SK-N-SH (cell line): Measurements from ENCODE around the gene SERPINA1. TPM values are rescaled to one million over a fixed set of nuclear protein-coding genes. Genes with fewer than 3 reads are reported as not detected.

Experiments
- CTCF ChIA-PET: fragments of 300-600, 350-600 bp; formaldehyde crosslinking; extraction: SDS; loops from one replicate; lab custom pipeline; 2021; lab: Yijun Ruan, JAX
- POLR2A ChIA-PET: fragments of 350-600 bp; sonication (Branson Sonifier 250); formaldehyde crosslinking; extraction: SDS; loops from one replicate; lab custom pipeline; 2020; ENCODE audit warnings: antibody characterized with exemption, inconsistent platforms; lab: Yijun Ruan, JAX
- DNase-seq: peaks from one replicate; pipeline ENCODE4 v3.0.0; 2012
- H2AFZ ChIP-seq: fragments of 200-600 bp; sonication (generic); 2 replicates; pipeline ENCODE4 v1.8.1; 2016; ENCODE audit warnings: antibody characterized with exemption, mild to moderate bottlenecking, low read depth
- H3F3A ChIP-seq: fragments of 200-600 bp; sonication (generic); replicated peaks from 2 replicates; pipeline ENCODE3; 2016; ENCODE audit warnings: antibody characterized with exemption, mild to moderate bottlenecking; ENCODE audit not compliant: insufficient read depth
- H3K27ac ChIP-seq, 2 experiments: fragments of 200-500 bp in 1 of 2; fragments of 200-600 bp in 1 of 2; sonication (Bioruptor generic) in 1 of 2; sonication (generic), shearing (Covaris generic) in 1 of 2; 2 replicates each; pipeline versions ENCODE4 v1.5.1 to v1.6.1; 2014 to 2016; ENCODE audit warnings: low read depth in 2 of 2, inconsistent platforms in 1 of 2, low read length in 1 of 2, mild to moderate bottlenecking in 1 of 2, mixed read lengths in 1 of 2
- H3K27me3 ChIP-seq: fragments of 200-600 bp; sonication (generic), shearing (Covaris generic); 2 replicates; pipeline ENCODE4 v1.6.1; 2016; ENCODE audit warnings: mixed run types; ENCODE audit not compliant: insufficient read depth
- H3K36me3 ChIP-seq, 2 experiments: fragments of 200-500 bp in 1 of 2; fragments of 200-600 bp in 1 of 2; sonication (Bioruptor generic) in 1 of 2; sonication (generic) in 1 of 2; replicated peaks in 1 of 2; 2 replicates each; pipeline versions ENCODE3 to v1.5.1; 2014 to 2016; ENCODE audit warnings: low read length in 1 of 2, mild to moderate bottlenecking in 1 of 2; ENCODE audit not compliant: insufficient read depth in 2 of 2, control insufficient read depth in 1 of 2
- H3K4me1 ChIP-seq, 2 experiments: fragments of 200-500 bp in 1 of 2; fragments of 200-600 bp in 1 of 2; sonication (Bioruptor generic) in 1 of 2; sonication (generic), shearing (Covaris generic) in 1 of 2; 2 replicates each; pipeline versions ENCODE4 v1.5.1 to v1.6.1; 2014 to 2016; ENCODE audit warnings: low read depth in 1 of 2, low read length in 1 of 2, mixed run types in 1 of 2; ENCODE audit not compliant: insufficient read depth in 2 of 2, control insufficient read depth in 1 of 2
- H3K4me2 ChIP-seq: fragments of 200-600 bp; sonication (generic), shearing (Covaris generic); 2 replicates; pipeline ENCODE4 v1.6.1; 2017; ENCODE audit warnings: mixed run types
- H3K4me3 ChIP-seq, 2 experiments: fragments of 200-500 bp in 1 of 2; fragments of 200-600 bp in 1 of 2; sonication (Bioruptor generic) in 1 of 2; sonication (generic), shearing (Covaris generic) in 1 of 2; 2 replicates each; pipeline versions ENCODE4 v1.5.1 to v1.8.1; 2014 to 2016; ENCODE audit warnings: low read depth in 2 of 2, inconsistent platforms in 1 of 2, low read length in 1 of 2, mild to moderate bottlenecking in 1 of 2, mixed read lengths in 1 of 2, moderate library complexity in 1 of 2
- H3K79me2 ChIP-seq: fragments of 200-600 bp; sonication (generic); 2 replicates; pipeline ENCODE4 v1.8.1; 2017; ENCODE audit warnings: mild to moderate bottlenecking; ENCODE audit not compliant: insufficient read depth
- H3K9ac ChIP-seq: fragments of 200-600 bp; sonication (generic); 2 replicates; pipeline ENCODE4 v1.6.1; 2017; ENCODE audit warnings: mixed run types
- H3K9me2 ChIP-seq: fragments of 200-600 bp; sonication (generic); 2 replicates; pipeline ENCODE4 v1.6.1; 2017; ENCODE audit warnings: mixed run types
- H3K9me3 ChIP-seq: fragments of 200-600 bp; sonication (generic); 2 replicates; pipeline ENCODE4 v1.6.1; 2017; ENCODE audit warnings: mixed run types, mild to moderate bottlenecking, moderate library complexity
- H4K20me1 ChIP-seq: fragments of 200-600 bp; sonication (generic); 2 replicates; pipeline ENCODE4 v1.6.1; 2017; ENCODE audit warnings: mild to moderate bottlenecking, mixed run types; ENCODE audit not compliant: insufficient read depth
- CHD2 ChIP-seq: fragments of 150-350 bp; IDR thresholded peaks from 2 replicates; pipeline ENCODE4 v1.6.1; 2018; ENCODE audit warnings: low read length; ENCODE audit not compliant: partially characterized antibody
- FOXM1 ChIP-seq: IDR thresholded peaks from 2 replicates; pipeline ENCODE4 v1.4.0; 2012; ENCODE audit warnings: low read depth, mild to moderate bottlenecking
- GABPA ChIP-seq: IDR thresholded peaks from 2 replicates; pipeline ENCODE4 v1.4.0; 2012; ENCODE audit warnings: low read depth, mild to moderate bottlenecking
- RFX5 ChIP-seq: IDR thresholded peaks from 2 replicates; pipeline ENCODE4 v1.6.1; 2012; ENCODE audit warnings: mild to moderate bottlenecking, improper control_type of control experiment, low read length
- SIN3A ChIP-seq: IDR thresholded peaks from 2 replicates; pipeline ENCODE4 v1.6.1; 2012; ENCODE audit warnings: low read depth, mild to moderate bottlenecking, low read length, moderate library complexity, borderline replicate concordance
- WGBS: methylation state at CpG from one replicate; pipeline ENCODE4 v1.1.6; 2017; ENCODE audit warnings: low lambda C conversion rate; 5-methylcytosine and 5-hydroxymethylcytosine counted together
- polyA plus RNA-seq, 3 experiments: library from polyadenylated mRNA; depleted of rRNA; stranded (reverse); fragments of >200 nt; gene quantifications; 2 replicates each; pipeline ENCODE4 v1.2.3, GENCODE V29; 2012
- TF ChIP-seq, protein P1 (sequence below): IDR thresholded peaks from 2 replicates; pipeline ENCODE4 v1.6.1; 2012; ENCODE audit warnings: mild to moderate bottlenecking, low read depth, low read length, moderate library complexity
- TF ChIP-seq, protein P2 (sequence below): fragments of 150-350 bp; IDR thresholded peaks from 2 replicates; pipeline ENCODE4 v1.6.1; 2017; ENCODE audit warnings: antibody characterized with exemption, low read length, low read depth, borderline replicate concordance
- TF ChIP-seq, protein P3 (sequence below): IDR thresholded peaks from 2 replicates; pipeline ENCODE4 v1.4.0; 2012; ENCODE audit warnings: low read depth, borderline replicate concordance

The SERPINA1 gene
- polyA plus RNA-seq, 1 of the 3 experiments (the other 2 are of a cell fraction) = 11.3 TPM

DNA sequence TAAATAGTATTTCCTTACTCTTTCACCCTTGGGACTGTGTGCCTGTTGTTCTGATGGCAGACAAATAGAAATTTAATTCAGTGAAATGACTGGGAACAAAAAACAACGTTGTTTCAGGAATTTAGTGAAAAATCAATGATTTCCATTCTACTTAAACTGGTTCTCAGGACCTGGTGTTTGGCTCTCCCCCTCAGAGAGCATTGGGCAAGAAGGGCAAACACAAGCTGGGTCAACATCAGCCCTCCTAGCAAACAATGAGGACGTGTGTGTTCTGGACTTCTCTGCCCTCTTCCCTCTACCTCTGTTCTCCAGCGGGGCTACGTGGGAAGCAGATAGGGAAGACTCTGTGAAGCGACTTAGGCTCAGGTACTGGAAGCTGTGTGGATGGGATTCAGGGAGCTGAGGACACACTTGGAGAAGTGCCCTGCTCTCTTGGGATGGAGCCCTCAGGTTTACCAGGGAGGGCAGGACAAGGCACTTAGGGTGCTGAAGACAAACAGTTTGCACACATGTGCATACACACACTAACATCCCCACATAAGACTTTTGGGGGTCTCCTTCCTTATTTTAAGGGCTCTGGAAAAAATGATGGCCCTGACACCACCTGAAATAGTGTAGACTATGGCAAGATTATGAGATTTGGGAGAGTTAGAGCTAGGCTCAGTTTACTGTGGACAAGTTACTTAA, 7.6 kb upstream of the SERPINA1 start (continued):
- TF ChIP-seq, protein P1, sequence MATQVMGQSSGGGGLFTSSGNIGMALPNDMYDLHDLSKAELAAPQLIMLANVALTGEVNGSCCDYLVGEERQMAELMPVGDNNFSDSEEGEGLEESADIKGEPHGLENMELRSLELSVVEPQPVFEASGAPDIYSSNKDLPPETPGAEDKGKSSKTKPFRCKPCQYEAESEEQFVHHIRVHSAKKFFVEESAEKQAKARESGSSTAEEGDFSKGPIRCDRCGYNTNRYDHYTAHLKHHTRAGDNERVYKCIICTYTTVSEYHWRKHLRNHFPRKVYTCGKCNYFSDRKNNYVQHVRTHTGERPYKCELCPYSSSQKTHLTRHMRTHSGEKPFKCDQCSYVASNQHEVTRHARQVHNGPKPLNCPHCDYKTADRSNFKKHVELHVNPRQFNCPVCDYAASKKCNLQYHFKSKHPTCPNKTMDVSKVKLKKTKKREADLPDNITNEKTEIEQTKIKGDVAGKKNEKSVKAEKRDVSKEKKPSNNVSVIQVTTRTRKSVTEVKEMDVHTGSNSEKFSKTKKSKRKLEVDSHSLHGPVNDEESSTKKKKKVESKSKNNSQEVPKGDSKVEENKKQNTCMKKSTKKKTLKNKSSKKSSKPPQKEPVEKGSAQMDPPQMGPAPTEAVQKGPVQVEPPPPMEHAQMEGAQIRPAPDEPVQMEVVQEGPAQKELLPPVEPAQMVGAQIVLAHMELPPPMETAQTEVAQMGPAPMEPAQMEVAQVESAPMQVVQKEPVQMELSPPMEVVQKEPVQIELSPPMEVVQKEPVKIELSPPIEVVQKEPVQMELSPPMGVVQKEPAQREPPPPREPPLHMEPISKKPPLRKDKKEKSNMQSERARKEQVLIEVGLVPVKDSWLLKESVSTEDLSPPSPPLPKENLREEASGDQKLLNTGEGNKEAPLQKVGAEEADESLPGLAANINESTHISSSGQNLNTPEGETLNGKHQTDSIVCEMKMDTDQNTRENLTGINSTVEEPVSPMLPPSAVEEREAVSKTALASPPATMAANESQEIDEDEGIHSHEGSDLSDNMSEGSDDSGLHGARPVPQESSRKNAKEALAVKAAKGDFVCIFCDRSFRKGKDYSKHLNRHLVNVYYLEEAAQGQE = no peak
- TF ChIP-seq GABPA = no peak

DNA sequence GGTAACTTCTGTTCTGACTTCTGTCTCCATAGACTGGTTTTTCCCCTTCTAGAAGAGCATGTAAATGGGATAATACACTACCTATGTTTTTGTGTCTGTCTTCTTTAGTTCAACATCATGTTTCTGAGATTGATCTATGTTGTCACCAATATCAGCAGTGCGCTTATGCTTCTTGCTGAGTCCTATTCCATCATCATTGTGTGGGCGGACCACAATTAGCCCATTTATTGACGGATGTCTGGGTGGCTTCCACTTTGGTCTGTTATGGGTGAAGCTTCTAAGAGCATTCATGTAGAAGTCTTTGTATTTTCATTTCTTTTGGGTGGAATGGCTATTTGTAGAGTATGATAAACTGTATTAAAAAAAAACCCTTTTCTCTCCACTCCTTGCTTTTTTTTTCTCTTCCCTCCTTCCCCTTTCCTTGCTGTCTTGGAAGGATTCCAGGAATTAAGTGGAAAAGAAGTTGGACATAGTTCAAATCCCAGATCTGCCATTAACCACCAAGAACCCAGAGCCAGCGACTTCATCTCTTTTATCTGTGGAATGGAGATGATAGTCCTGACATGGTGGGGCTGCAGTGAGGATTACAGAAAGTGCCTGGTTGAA, 7.0 kb upstream of the SERPINA1 start:
- Histone ChIP-seq H3K27me3 (no peaks in the 10 kb centered on the region), H3K9ac (no peak overlapping the region), H3K4me1 (peaks cover 0 to 16% of the 10 kb centered on the region in 2 experiments; a peak in 1 of 4 replicates), H3K4me2 (no peak overlapping the region), H3K9me2 (no peaks in the 10 kb centered on the region), H2AFZ (no peak overlapping the region), H3K36me3 (no peaks in the 10 kb centered on the region), H3F3A (peaks cover 2% of the 10 kb centered on the region), H3K9me3 (no peaks in the 10 kb centered on the region), H3K27ac (no peak overlapping the region), H4K20me1 (no peaks in the 10 kb centered on the region), H3K4me3 (no peak overlapping the region), H3K79me2 (no peaks in the 10 kb centered on the region)
- 61% methylated on average over 4 of the region's 4 CpGs for WGBS
- DNase-seq = no peak
- ChIA-PET POLR2A (no interaction called here), CTCF (no interaction called here)
- no peak for TF ChIP-seq SIN3A
- TF ChIP-seq, protein P1 = no peak
- TF ChIP-seq CHD2 = no peak
- TF ChIP-seq, protein P2, sequence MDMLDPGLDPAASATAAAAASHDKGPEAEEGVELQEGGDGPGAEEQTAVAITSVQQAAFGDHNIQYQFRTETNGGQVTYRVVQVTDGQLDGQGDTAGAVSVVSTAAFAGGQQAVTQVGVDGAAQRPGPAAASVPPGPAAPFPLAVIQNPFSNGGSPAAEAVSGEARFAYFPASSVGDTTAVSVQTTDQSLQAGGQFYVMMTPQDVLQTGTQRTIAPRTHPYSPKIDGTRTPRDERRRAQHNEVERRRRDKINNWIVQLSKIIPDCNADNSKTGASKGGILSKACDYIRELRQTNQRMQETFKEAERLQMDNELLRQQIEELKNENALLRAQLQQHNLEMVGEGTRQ = no peak
- no peak for TF ChIP-seq RFX5
- TF ChIP-seq, protein P3, sequence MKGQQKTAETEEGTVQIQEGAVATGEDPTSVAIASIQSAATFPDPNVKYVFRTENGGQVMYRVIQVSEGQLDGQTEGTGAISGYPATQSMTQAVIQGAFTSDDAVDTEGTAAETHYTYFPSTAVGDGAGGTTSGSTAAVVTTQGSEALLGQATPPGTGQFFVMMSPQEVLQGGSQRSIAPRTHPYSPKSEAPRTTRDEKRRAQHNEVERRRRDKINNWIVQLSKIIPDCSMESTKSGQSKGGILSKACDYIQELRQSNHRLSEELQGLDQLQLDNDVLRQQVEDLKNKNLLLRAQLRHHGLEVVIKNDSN = no peak
- no peak for TF ChIP-seq FOXM1
